GM23338 (cell line): Measurements from ENCODE around the gene FAM200C. TPM values are rescaled to one million over a fixed set of nuclear protein-coding genes. Genes with fewer than 3 reads are reported as not detected.

Experiments used
- ATAC-seq: fragments of 200-7000 bp; cut with Tn5 transposase; 3 replicates; pipeline ENCODE4 v1.9.1; 2020
- DNase-seq: peaks from one replicate; pipeline ENCODE4 v3.0.0-alpha.2; 2015; ENCODE audit warnings: low spot score
- H2AFZ ChIP-seq: fragments of 200-600 bp; sonication (generic); 2 replicates; pipeline ENCODE4 v1.8.0; 2016; ENCODE audit warnings: antibody characterized with exemption, mild to moderate bottlenecking, moderate library complexity
- H3F3A ChIP-seq: fragments of 200-600 bp; sonication (generic); replicated peaks from 2 replicates; pipeline ENCODE4 v1.8.0; 2017; ENCODE audit warnings: antibody characterized with exemption, mixed run types, low read depth
- H3K27ac ChIP-seq: fragments of 200-600 bp; sonication (generic); 2 replicates; pipeline ENCODE4 v1.6.1; 2016; ENCODE audit warnings: low read depth
- H3K27me3 ChIP-seq: fragments of 200-600 bp; sonication (generic); 2 replicates; pipeline ENCODE4 v1.8.0; 2016; ENCODE audit warnings: mild to moderate bottlenecking, mixed run types, moderate library complexity; ENCODE audit not compliant: insufficient read depth
- H3K36me3 ChIP-seq: fragments of 200-600 bp; sonication (generic); 2 replicates; pipeline ENCODE4 v1.8.0; 2016; ENCODE audit warnings: mild to moderate bottlenecking; ENCODE audit not compliant: insufficient read depth
- H3K4me1 ChIP-seq: fragments of 200-600 bp; sonication (generic); 2 replicates; pipeline ENCODE4 v1.8.0; 2016; ENCODE audit warnings: mild to moderate bottlenecking, moderate library complexity; ENCODE audit not compliant: insufficient read depth
- H3K4me2 ChIP-seq: fragments of 200-600 bp; sonication (generic); 2 replicates; pipeline ENCODE4 v1.7.1; 2017; ENCODE audit warnings: mixed run types
- H3K4me3 ChIP-seq: fragments of 200-600 bp; sonication (generic); 2 replicates; pipeline ENCODE4 v1.6.1; 2016; ENCODE audit warnings: mixed run types
- H3K79me2 ChIP-seq: fragments of 200-600 bp; sonication (generic); replicated peaks from 2 replicates; pipeline ENCODE4 v1.8.0; 2017; ENCODE audit warnings: mild to moderate bottlenecking; ENCODE audit not compliant: insufficient read depth
- H3K9me2 ChIP-seq: fragments of 200-600 bp; sonication (generic); 2 replicates; pipeline ENCODE4 v1.8.0; 2017; ENCODE audit not compliant: insufficient read depth
- H4K20me1 ChIP-seq: fragments of 200-600 bp; sonication (generic); replicated peaks from 2 replicates; pipeline ENCODE4 v1.8.0; 2017; ENCODE audit warnings: mild to moderate bottlenecking; ENCODE audit not compliant: insufficient read depth
- H3K27ac Mint-ChIP-seq: 2 replicates; pipeline ENCODE4 v1.8.0; 2020; ENCODE audit warnings: inconsistent platforms, mild to moderate bottlenecking, moderate library complexity, mixed read lengths
- H3K27me3 Mint-ChIP-seq: 3 replicates; pipeline ENCODE4 v1.8.0; 2022; ENCODE audit warnings: low read depth, mild to moderate bottlenecking, moderate library complexity, mixed read lengths, inconsistent platforms; ENCODE audit not compliant: insufficient read depth, poor library complexity
- H3K36me3 Mint-ChIP-seq: 3 replicates; pipeline ENCODE4 v1.8.0; 2021; ENCODE audit warnings: low read depth, mild to moderate bottlenecking, inconsistent platforms, moderate library complexity, mixed read lengths
- H3K4me1 Mint-ChIP-seq: 3 replicates; pipeline ENCODE4 v1.8.0; 2020; ENCODE audit warnings: mild to moderate bottlenecking, inconsistent platforms, mixed read lengths
- H3K4me3 Mint-ChIP-seq: 3 replicates; pipeline ENCODE4 v1.8.0; 2021; ENCODE audit warnings: moderate library complexity, mild to moderate bottlenecking, inconsistent platforms, mixed read lengths
- H3K9me3 Mint-ChIP-seq: 3 replicates; pipeline ENCODE4 v1.8.0; 2020; ENCODE audit warnings: moderate library complexity, mild to moderate bottlenecking, inconsistent platforms, mixed read lengths
- EZH2 ChIP-seq: fragments of 200-600 bp; sonication (generic); IDR thresholded peaks from one replicate; pipeline ENCODE4 v1.8.0; 2017; ENCODE audit warnings: antibody characterized with exemption, mild to moderate bottlenecking, low read depth; ENCODE audit not compliant: unreplicated experiment
- JUNB ChIP-seq: IDR thresholded peaks from one replicate; pipeline ENCODE4 v1.6.1; 2016; ENCODE audit warnings: antibody characterized with exemption; ENCODE audit not compliant: unreplicated experiment
- NANOG ChIP-seq: IDR thresholded peaks from 2 replicates; pipeline ENCODE4 v1.6.1; 2016; ENCODE audit warnings: antibody characterized with exemption, borderline replicate concordance
- REST ChIP-seq: IDR thresholded peaks from one replicate; pipeline ENCODE4 v1.6.1; 2018; ENCODE audit warnings: antibody characterized with exemption; ENCODE audit not compliant: unreplicated experiment
- STAT1 ChIP-seq: IDR thresholded peaks from one replicate; pipeline ENCODE4 v1.6.1; 2016; ENCODE audit warnings: antibody characterized with exemption; ENCODE audit not compliant: unreplicated experiment
- ZNF114 ChIP-seq: fragments of 250-450 bp; sonication (Bioruptor Pico); IDR thresholded peaks from 2 replicates; pipeline ENCODE4 v1.5.0; 2020; ENCODE audit warnings: mild to moderate bottlenecking, moderate library complexity
- ZNF331 ChIP-seq: fragments of 250-450 bp; sonication (Bioruptor Pico); IDR thresholded peaks from 2 replicates; pipeline ENCODE4 v1.5.0; 2020; ENCODE audit warnings: low read depth, mild to moderate bottlenecking, moderate library complexity
- ZNF462 ChIP-seq: fragments of 250-450 bp; sonication (Bioruptor Pico); IDR thresholded peaks from 2 replicates; pipeline ENCODE4 v1.5.0; 2020; ENCODE audit warnings: mild to moderate bottlenecking, moderate library complexity
- polyA plus RNA-seq: library from polyadenylated mRNA; unstranded; fragments of >200 nt; fragmentation: Nextera tagmentation; extraction: Ambion mirVana; gene quantifications from 2 replicates; pipeline ENCODE4 v1.2.1, GENCODE V29; 2016
- total RNA-seq: library from RNA; depleted of rRNA; stranded (reverse); fragments of >200 nt; shearing (Covaris generic); gene quantifications from 2 replicates; pipeline ENCODE4 v1.2.3, GENCODE V29; 2014

Gene FAM200C
- total and polyA plus RNA-seq, 2 experiments from 2014 or later = 4.6 to 6.9 TPM

GRCh38 chr5:160398806-160399205 is 1.0 kb downstream of the FAM200C start:
- Histone ChIP-seq H4K20me1 (no peaks in the 10 kb centered on the region), H2AFZ (no peak overlapping the region), H3K36me3 (peaks cover 4% of the 10 kb centered on the region; the same call in 1 of the 2 replicates), H3K4me2 (peak overlapping the region; percentile 86), H3K9me2 (no peaks in the 10 kb centered on the region), H3K79me2 (peaks cover 18% of the 10 kb centered on the region), H3K4me3 (peak overlapping the region; percentile 69), H3K27me3 (no peaks in the 10 kb centered on the region), H3K4me1 (peaks cover 8% of the 10 kb centered on the region), H3K27ac (no peak overlapping the region), H3F3A (no peaks in the 10 kb centered on the region)
- TF ChIP-seq REST (no peak), NANOG (no peak), JUNB (no peak), ZNF331 (CRISPR knock-in tag) (no peak), ZNF114 (no peak), EZH2 (no peak), ZNF462 (no peak), STAT1 (no peak)
- no peaks in the 10 kb centered on the region for H3K9me3 Mint-ChIP-seq
- peaks cover 11% of the 10 kb centered on the region; the same call in 2 of the 3 replicates for H3K36me3 Mint-ChIP-seq
- peak overlapping the region; percentile 84 for H3K4me3 Mint-ChIP-seq
- peaks cover under 1% of the 10 kb centered on the region for H3K27me3 Mint-ChIP-seq
- ATAC-seq = no peak
- peaks cover 11% of the 10 kb centered on the region; the same call in 2 of the 3 replicates for H3K4me1 Mint-ChIP-seq
- no peak for DNase-seq
- H3K27ac Mint-ChIP-seq = no peak overlapping the region
